Psoas muscle (tissue), 8 donors: ENCODE data around the gene ACSL5. TPM values are rescaled to one million over a fixed set of nuclear protein-coding genes. Genes with fewer than 3 reads are reported as not detected.

Experiments
- ATAC-seq, 4 donors: fragments of 200-7000 bp; cut with Tn5 transposase; one replicate each; pipeline ENCODE4 v1.9.1; 2020; ENCODE audit warnings: moderate library complexity in 3 of 4, mild to moderate bottlenecking in 2 of 4
- DNase-seq, 2 donors: peaks; one replicate each; pipeline ENCODE4 v3.0.0-alpha.2; 2020
- H3K27ac ChIP-seq: fragments of 200-600 bp; one replicate; pipeline ENCODE4 v1.8.0; 2022
- H3K27me3 ChIP-seq, 3 donors: fragments of 200-600 bp in 1 of 3; one replicate each; pipeline versions ENCODE4 v1.6.1 to v1.8.0; 2013 to 2022; ENCODE audit warnings: low read length in 2 of 3, mild to moderate bottlenecking in 2 of 3, moderate library complexity in 1 of 3; ENCODE audit not compliant: insufficient read depth in 3 of 3
- H3K36me3 ChIP-seq, 2 donors: fragments of 200-600 bp in 1 of 2; one replicate each; pipeline versions ENCODE4 v1.6.1 to v1.8.0; 2013 to 2022; ENCODE audit warnings: low read depth in 1 of 2, mild to moderate bottlenecking in 1 of 2, moderate library complexity in 1 of 2; ENCODE audit not compliant: insufficient read depth in 1 of 2
- H3K4me1 ChIP-seq: fragments of 200-600 bp; one replicate; pipeline ENCODE4 v1.8.0; 2022
- H3K4me3 ChIP-seq: fragments of 200-600 bp; one replicate; pipeline ENCODE4 v1.8.0; 2022; ENCODE audit warnings: mild to moderate bottlenecking
- H3K9me3 ChIP-seq: fragments of 200-600 bp; one replicate; pipeline ENCODE4 v1.8.0; 2022
- CTCF ChIP-seq: fragments of 200-600 bp; IDR thresholded peaks from one replicate; pipeline ENCODE4 v1.8.0; 2022; ENCODE audit warnings: antibody characterized with exemption
- WGBS, 3 donors: extraction: QIAGEN DNeasy Blood & Tissue Kit; methylation state at CpG; one replicate each; pipeline versions ENCODE4 v1.1.6 to v1.1.7; 2013; 5-methylcytosine and 5-hydroxymethylcytosine counted together
- intact Hi-C, 2 donors: fragments of 100-400 bp; cut with DNase I; formaldehyde crosslinking; loops; one replicate each; pipeline versions ENCODE4 v1.11.0 to v1.14.2; 2022
- polyA plus RNA-seq, 3 donors: library from polyadenylated mRNA; stranded (reverse); fragments of 200-250 nt; gene quantifications; one replicate each; pipeline ENCODE4 v1.2.3, GENCODE V29; 2013
- total RNA-seq, 4 donors: library from RNA; stranded (reverse); fragmentation: NEBNext Ultra II Directional in 2 of 4; extraction: Animal tissue kit (Norgen Biotek cat#: 25700) in 2 of 4; gene quantifications; one replicate each; pipeline versions ENCODE4 v1.2.1 to v1.2.4, GENCODE V29; 2021 to 2023
- donor health status: healthy with polysubstance abuse.
- donor health status: DM: no; HTN: no; CAD: no; lungs with moderate emphysema.
- donor health status: Bipolar disorder and iron deficiency.
- donor health status: healthy.
- donor health status: DM: yes; HTN: yes; CAD: no.
- donor health status: DM: no; HTN: no; CAD: no.
- donor health status: DM: no; HTN: no; CAD: no.
- donor health status: DM: yes; HTN: yes; CAD: no.

ACSL5 gene
- total and polyA plus RNA-seq, 7 donors, result 2.2 to 4.5 (median 3.4) TPM

- no peaks in the 10 kb centered on the region for H3K36me3 ChIP-seq
- DNase-seq, result no peak
- H3K27me3 ChIP-seq, result no peaks in the 10 kb centered on the region
- no peak overlapping the region for H3K4me3 ChIP-seq
- no peak for ATAC-seq
- H3K9me3 ChIP-seq, result no peaks in the 10 kb centered on the region
- WGBS, 3 donors, result 71 to 79% (median 71%) methylated on average over 3 of the region's 3 CpGs
- intact Hi-C loops, result no loop called here
- no peak for TF ChIP-seq CTCF
- H3K27ac ChIP-seq, result no peak overlapping the region
- no peaks in the 10 kb centered on the region for H3K4me1 ChIP-seq
These were observed 21.9 kb upstream of the ACSL5 start for GRCh38 chr10:112352044-112352443.

GRCh38 chr10:112353046-112353445 is 20.9 kb upstream of the ACSL5 start:
- intact Hi-C loops, result no loop called here
- no peaks in the 10 kb centered on the region for H3K4me1 ChIP-seq
- H3K27ac ChIP-seq, result no peak overlapping the region
- ATAC-seq (no peak), DNase-seq (no peak)
- H3K4me3 ChIP-seq, result no peak overlapping the region
- H3K27me3 ChIP-seq, result no peaks in the 10 kb centered on the region
- H3K36me3 ChIP-seq, result no peaks in the 10 kb centered on the region
- no peaks in the 10 kb centered on the region for H3K9me3 ChIP-seq
- no peak for TF ChIP-seq CTCF

GRCh38 chr10:112356686-112357085 is 17.2 kb upstream of the ACSL5 start:
- ATAC-seq (no peak), DNase-seq (no peak)
- H3K4me3 ChIP-seq, result no peak overlapping the region
- peaks cover 5% of the 10 kb centered on the region for H3K4me1 ChIP-seq
- no peaks in the 10 kb centered on the region for H3K9me3 ChIP-seq
- no peak overlapping the region for H3K27ac ChIP-seq
- H3K27me3 ChIP-seq, result no peaks in the 10 kb centered on the region
- WGBS, 3 donors, result 63 to 75% (median 71%) methylated on average over 5 of the region's 5 CpGs
- TF ChIP-seq CTCF, result no peak
- H3K36me3 ChIP-seq, result no peaks in the 10 kb centered on the region
- intact Hi-C loops, result no loop called here

GRCh38 chr10:112359606-112360307 is 14.2 kb upstream of the ACSL5 start:
- H3K4me3 ChIP-seq, result no peak overlapping the region
- ATAC-seq (no peak), DNase-seq (no peak)
- WGBS, 3 donors, result 68 to 74% (median 71%) methylated on average over 8 of the region's 8 CpGs
- no peak for TF ChIP-seq CTCF
- peaks cover 20% of the 10 kb centered on the region for H3K4me1 ChIP-seq
- H3K27ac ChIP-seq, result no peak overlapping the region
- no peaks in the 10 kb centered on the region for H3K36me3 ChIP-seq
- H3K9me3 ChIP-seq, result no peaks in the 10 kb centered on the region
- intact Hi-C loops, result no loop called here
- H3K27me3 ChIP-seq, result no peaks in the 10 kb centered on the region
